Measurements from ENCODE around the gene GLYATL2.

- TF ChIP-seq CTCF (IDR thresholded peaks at IDR 0.05 in 2 of 3, conservative IDR thresholded peaks at IDR 0.05 in 1 of 3; ENCODE audit: borderline replicate concordance in 1 of 3, insufficient read depth in 1 of 3, low read depth in 2 of 3, low read length in 2 of 3), result no peak
- no peak for TF ChIP-seq POLR2A (IDR thresholded peaks at IDR 0.05; ENCODE audit: borderline replicate concordance, extremely low read depth, insufficient read depth, insufficient read length)
- TF ChIP-seq ZFX (IDR thresholded peaks at IDR 0.05), result no peak
- TF ChIP-seq ELF1 (IDR thresholded peaks at IDR 0.05; ENCODE audit: borderline replicate concordance, low read depth), result no peak
- no peak for TF ChIP-seq EGR1 (IDR thresholded peaks at IDR 0.05; ENCODE audit: low read depth)
- no peak for TF ChIP-seq YY1 (IDR thresholded peaks at IDR 0.05; ENCODE audit: extremely low read depth, insufficient replicate concordance, low read depth, low read length)
- TF ChIP-seq RAD21 (IDR thresholded peaks at IDR 0.05; ENCODE audit: low read depth), result no peak
- no peak for TF ChIP-seq SP1 (IDR thresholded peaks at IDR 0.05; ENCODE audit: low read depth)
Observed at GRCh38 chr11:58829786-58830185, 14.7 kb downstream of the GLYATL2 start.
